ENCODE results near the gene CDK2. TPM values are rescaled to one million over a fixed set of nuclear protein-coding genes. Genes with fewer than 3 reads are reported as not detected.
A peak's percentile ranks its signal among the peaks of the same experiment; 100 is the strongest.

Gene CDK2
- total and polyA plus RNA-seq, 9 of the 15 experiments (the other 6 are each of a cell fraction or from before 2014, with no cell fraction given): 17.4 to 213 (median 109) TPM

- TF ChIP-seq THAP12 (CRISPR knock-in tag; IDR thresholded peaks at IDR 0.05) (0 out of 2 replicates have a peak, but pooled peaks have one; percentile 12), NFIC (IDR thresholded peaks at IDR 0.05) (no peak), SIN3A (IDR thresholded peaks at IDR 0.05; ENCODE audit: borderline replicate concordance in 2 of 2, control insufficient read depth in 1 of 2, low read depth in 2 of 2, low read length in 2 of 2) (peak in 1 of 2 experiments; percentile 47; a peak in 1 of 4 replicates), TEAD2 (tag; IDR thresholded peaks at IDR 0.05) (no peak), CC2D1A (IDR thresholded peaks at IDR 0.05) (no peak; the same call in 1 of the 2 replicates), PBX2 (CRISPR knock-in tag; IDR thresholded peaks at IDR 0.05; ENCODE audit: low read depth) (no peak), PBX2 (tag; conservative IDR thresholded peaks at IDR 0.05; ENCODE audit: low read depth) (no peak), SMAD1 (IDR thresholded peaks at IDR 0.05; ENCODE audit: low read depth, low read length, partially characterized antibody) (no peak), XRCC3 (IDR thresholded peaks at IDR 0.05) (no peak), ETV1 (tag; conservative IDR thresholded peaks at IDR 0.05; ENCODE audit: low read depth) (peak; percentile 9; the same call in 1 of the 2 replicates), ATF6 (CRISPR knock-in tag; IDR thresholded peaks at IDR 0.05) (no peak), EGR1 (conservative IDR thresholded peaks at IDR 0.05) (no peak), POLR2AphosphoS5 (IDR thresholded peaks at IDR 0.05; ENCODE audit: control insufficient read depth, insufficient read depth, low read depth, low read length) (peak; percentile 31; the same call in 1 of the 2 replicates), NCOA1 (IDR thresholded peaks at IDR 0.05; ENCODE audit: low read depth) (peak; percentile 68; the same call in 1 of the 2 replicates), ELF4 (CRISPR knock-in tag; IDR thresholded peaks at IDR 0.05) (peak; percentile 97), ASH1L (IDR thresholded peaks at IDR 0.05; ENCODE audit: borderline replicate concordance, low read depth, partially characterized antibody) (peak; percentile 51), BACH1 (tag; IDR thresholded peaks at IDR 0.05) (no peak), USF2 (CRISPR knock-in tag; IDR thresholded peaks at IDR 0.05) (no peak), ZNF76 (CRISPR knock-in tag; IDR thresholded peaks at IDR 0.05; ENCODE audit: borderline replicate concordance) (no peak)
Measured at GRCh38 chr12:55972911-55973598, 6.4 kb downstream of the CDK2 start (continued).
